Kidney tubule cell (primary cell): ENCODE measurements around the gene PDCD10.
A peak's percentile ranks its signal among the peaks of the same experiment; 100 is the strongest.

ENCODE experiments used
- DNase-seq: peaks from one replicate; pipeline ENCODE4 v3.0.0-alpha.2; 2018; ENCODE audit warnings: low spot score

PDCD10 gene

DNA sequence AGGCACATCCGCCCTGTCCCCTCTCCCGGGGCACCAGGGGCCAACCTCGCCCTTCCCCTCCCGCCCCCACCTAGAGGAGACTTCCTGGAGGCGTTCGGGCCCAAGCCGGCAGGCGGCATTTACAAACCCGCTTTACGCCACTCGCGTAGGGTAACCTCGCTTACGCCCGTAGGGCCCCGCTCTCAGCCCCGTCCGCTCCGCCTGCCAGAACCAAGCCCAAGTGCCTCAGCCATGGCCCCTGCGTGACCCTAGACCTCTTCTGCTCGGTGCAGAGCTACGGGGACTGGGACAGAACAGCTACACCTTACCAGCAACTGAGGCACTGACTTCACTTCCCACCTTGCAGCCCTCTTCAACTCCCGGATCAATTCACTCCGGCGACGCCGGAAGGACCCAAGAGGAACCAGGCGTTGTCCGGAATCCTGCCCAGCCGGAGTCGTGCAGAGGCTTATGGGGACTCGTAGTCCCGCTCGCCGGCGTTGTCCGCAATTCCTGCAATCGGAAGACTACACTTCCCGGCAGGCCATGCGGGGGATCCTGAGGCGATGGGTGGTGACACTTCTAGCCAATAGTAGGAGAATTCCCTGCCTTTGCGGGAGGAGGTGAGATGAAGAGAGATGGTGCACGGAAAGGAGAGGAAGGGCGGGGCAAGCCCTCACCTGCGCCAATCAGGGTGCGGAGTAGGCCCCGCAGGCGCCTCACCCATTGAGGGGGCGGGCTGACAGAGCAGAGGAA is at the start of gene PDCD10:
Gene PDCD10, minus strand, starts transcription at position 395 of the 735 bp plus-strand sequence. CDS start 14,735 bp downstream, outside the sequence.
- peak; percentile 100 for DNase-seq

DNA sequence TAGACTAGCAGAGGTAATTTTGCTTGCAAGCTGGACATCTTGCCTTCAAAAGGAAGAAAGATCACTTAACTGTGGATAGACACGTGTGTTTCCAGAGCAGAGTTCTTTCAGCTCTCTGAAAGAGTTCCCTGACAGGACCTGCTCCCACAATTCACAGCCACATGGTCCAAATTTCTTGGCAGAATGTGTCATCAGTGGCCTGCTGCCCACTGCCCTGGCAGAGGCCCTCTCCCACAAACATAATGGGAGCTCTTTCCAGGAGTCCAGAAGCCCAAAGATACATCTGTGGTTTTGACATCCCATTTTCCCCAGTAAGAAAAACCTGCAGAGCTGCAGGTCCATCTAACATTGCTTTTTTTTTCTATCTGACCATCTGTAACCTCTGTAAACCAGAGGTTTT is 49.1 kb upstream of the PDCD10 start:
- no peak for DNase-seq

DNA sequence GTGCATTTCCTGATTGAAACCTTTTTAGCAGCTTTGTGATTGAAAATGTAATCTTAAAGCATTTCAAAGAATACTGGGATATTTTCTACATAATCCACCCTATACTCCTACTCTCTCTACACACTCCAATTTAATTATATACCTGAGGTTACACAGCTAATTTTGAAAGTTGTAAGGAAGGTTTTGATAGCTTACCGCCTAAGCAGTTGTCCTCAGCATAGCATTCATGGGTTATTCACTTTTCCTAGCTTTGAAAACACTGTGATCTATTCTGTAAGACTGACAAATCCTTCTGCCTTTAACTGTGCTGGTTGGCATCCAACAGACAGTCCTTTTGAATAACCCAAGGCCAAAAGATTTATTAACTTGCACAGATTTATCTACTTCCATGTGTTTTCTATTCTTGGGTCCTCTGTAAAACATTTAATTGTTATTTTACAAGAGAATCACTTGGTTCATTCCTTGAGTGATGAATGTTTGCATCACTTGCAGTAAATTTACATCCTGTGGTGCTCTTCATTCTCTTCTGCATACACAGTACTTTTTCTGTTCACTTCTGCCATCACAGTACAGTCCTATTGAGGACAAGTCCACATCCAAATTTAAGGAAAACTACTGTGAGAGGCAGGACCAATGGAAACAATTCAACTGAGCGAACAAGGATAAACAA is 45.7 kb upstream of the PDCD10 start:
- DNase-seq: no peak

DNA sequence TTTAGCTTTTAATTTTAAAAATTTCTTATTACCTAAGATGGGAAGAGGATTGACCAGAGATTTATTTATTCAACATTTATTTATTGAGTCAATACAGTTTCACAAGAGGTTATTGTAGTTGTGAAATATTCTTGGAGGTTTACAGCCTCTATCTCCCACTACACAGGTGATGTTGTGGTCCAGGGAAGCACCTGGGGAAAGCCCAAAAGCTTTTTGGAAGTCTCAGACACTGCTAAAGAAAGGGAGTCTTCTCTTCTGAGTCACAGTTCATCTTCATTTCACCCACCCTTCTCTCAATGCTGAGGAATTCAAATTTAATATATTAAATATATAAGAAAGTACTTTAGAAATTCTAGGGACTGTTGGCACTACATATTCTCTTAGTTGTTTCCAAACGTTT is 42.7 kb upstream of the PDCD10 start:
- DNase-seq: no peak

DNA sequence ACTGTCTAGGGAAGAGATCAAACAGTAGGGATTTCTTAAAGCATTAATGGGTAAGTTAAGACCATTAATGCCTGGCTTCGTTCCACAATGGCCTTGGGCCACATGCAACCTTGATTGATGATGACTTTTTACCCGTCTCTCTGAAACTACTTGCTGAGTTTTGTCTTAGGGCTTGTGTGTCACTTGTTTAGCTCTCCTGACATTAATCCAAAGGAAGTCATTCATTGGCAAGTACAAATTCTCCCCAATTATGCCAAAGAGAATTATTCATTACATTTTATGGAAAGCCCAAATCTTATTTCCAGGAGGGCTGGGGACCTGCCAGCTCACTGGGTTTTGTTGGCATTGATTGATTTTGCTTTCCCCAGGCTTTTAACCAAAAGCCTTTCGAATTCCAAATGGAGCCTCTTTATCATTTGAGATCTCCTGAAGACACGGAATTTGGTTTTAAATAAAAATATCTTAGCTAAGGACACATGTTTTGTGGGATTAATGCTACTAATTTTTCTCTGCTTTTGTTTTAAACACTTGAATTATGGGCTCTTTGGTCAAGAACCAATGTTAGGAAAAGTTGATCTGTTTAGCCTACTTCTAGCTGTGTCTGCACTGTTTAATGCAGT is 41.5 kb upstream of the PDCD10 start:
- DNase-seq: no peak

DNA sequence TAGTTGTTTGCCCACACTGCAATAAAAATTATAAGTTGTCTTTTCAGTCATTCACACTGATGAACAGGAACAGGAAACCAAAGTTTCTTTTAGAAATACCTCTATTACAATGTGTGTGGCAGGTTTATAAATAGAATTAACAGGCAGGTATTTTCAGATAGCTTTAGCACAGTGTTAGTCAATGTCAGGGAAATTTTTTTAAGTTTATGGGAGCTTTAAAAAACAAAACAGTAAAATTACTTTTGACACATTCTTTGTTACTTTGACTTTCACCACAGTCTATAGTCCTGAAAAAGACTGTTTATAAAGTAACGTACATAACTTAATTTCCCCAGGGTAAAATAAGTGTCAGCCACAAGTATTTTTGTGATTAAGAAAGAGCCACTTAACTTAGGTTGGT is 38.9 kb upstream of the PDCD10 start:
- DNase-seq: no peak

DNA sequence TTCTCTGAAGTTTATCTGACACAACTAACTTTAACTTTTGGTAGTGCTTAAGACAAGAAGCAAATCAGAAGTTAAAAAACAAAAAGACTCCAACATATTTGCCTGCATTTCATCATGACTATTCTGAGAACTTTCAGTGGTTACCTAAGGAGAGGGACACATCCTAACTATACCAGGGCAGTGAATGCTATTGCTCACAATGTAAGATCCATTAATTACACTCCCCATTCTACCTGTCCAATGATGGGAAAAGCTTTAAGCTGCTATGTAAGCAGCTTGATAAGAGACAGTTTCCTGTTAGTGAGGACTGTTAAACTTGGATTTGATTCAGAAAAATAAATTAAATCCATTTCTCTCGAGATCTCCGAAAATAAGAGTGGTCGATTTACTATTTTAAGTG is 38.3 kb upstream of the PDCD10 start:
- no peak for DNase-seq

DNA sequence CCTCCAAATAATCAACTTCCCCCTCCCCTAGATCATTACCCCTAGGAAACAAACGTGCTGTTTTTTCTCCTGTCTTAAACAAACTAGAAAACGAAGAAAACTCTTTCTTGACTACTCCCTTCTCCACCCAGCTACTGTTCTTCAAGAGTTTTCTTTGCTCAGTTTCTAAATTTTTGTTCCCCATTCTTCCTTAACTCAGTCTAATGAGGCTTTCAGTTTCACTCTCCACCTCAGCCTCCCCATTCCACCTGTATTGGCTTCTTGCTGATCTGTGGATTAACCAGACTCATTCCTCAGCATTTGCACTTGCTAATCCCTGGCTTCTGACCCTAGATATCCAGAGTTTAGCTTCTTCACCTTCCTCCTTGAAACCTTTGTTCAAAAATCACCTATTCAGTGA is 27.6 kb upstream of the PDCD10 start:
- no peak for DNase-seq

DNA sequence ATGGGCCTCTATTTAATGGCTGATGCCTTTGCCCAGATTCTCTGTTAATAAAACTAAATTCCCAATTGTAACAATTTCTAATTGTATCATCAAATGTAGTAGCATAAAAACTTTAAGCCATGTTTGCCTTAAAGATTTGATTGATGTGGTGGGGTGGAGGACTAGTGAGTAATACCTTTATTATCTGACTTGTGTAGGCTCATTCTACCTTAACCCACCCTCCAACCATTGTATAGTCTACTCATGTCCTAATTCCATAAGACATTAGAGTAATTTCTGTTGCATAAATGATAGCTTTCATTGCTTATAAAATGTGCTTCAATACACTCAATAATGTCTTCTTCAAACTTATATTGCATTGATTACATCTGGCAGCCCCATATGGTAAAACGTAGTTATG is 26.6 kb upstream of the PDCD10 start:
- DNase-seq: no peak

DNA sequence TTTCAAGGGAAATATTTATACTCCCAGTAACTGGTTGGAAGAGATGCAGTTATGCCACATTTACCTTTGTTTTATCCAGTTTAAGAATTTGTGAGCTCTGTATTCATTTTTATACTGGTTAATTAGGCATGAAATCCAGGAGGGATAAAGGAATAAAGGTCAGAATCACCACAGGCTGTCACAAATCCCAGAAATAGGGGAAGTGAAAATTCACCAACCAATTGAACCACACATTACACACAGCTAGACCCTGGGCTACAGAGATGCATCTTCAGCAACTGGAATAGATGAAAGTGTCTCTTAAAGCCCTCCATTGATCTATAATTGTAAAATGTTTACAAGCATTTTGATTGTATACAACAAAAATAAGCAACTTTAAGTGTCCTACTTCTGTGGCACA is 19.4 kb upstream of the PDCD10 start:
- no peak for DNase-seq

DNA sequence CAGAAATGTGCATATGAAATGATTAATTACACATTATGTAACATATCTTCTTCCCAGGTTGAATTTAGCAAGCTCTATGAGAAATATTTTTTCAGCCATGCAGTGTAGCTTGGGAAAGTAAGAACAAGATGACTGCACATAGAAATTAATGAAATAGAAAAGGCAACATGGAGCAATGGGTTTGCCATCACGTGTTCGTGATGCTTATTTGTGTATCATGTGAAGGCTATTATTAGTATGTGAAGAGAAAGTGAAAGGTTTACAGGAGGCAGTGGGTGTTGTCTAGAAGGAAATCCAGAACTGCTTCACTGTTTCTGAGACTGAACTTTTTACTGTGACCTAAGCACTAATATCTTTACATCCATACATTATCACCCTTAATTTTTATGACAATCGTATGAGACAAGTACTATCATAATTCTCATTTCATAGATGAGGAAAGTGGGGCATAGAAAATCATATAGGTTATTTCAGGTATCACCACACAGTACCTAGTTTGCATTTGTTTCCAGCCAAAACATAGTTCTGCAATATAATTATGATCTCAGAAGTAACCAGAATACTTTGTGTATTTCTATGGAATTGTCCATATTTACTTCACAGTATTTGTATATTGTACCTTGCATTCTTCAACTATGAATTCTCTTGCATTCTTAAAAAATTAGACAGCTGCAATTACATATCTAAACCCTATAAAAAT is 15.7 kb upstream of the PDCD10 start:
- DNase-seq: no peak

DNA sequence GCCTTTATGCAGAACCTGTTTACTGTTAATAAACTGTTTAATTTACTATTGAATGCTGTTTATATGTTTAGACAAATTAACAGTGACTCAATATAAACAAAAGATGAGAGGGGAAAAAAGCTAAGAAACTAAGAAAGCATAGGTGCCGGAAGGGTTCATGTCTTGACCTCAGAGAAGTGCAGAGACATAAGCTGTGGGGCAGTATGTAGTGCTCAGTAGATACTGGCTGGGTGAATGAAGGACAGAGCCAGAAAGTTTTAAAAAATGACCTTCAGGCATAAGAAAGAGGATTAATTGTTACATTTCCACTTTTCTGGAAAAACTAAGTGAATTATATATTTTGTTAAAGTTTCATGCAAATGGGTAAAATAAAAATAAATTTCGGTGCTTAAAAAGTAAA is 15.0 kb upstream of the PDCD10 start:
- DNase-seq: no peak

DNA sequence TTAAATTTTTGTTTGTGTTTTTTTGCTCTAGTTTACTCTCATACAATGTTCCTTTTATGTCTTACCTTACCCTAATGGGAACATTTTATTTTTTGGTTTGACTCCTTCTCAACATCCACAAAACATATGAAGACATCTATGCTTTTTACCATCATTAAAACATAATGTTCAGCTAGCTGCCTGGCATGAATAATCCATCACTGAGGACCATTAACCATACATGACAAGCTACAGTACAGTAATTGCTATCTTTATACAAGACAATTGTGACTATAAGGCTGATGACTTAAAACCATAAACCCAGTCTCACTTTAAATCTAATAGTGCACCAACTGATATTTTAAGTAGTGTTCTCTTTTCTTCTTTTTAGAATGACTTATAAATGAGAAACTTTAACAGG is 14.5 kb upstream of the PDCD10 start:
- DNase-seq: no peak

DNA sequence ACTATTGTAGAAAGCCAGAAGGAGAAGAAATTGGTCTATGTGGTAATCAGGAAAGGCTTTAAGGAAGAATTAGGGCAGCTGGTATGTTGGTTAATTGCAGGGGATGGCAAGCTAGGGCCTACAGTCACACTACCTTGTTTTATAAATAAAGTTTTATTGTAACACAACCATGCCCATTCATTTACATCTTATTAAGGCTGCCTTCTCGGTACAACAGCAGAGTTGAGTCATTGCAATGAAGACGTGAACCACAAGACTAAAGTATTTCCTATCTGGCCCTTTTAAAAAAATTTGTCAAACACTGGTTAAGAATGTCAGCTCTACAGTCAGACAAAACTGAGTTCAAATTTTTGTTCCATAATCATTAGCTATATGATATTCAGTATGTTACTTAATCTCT is 9.1 kb upstream of the PDCD10 start:
- DNase-seq: no peak

DNA sequence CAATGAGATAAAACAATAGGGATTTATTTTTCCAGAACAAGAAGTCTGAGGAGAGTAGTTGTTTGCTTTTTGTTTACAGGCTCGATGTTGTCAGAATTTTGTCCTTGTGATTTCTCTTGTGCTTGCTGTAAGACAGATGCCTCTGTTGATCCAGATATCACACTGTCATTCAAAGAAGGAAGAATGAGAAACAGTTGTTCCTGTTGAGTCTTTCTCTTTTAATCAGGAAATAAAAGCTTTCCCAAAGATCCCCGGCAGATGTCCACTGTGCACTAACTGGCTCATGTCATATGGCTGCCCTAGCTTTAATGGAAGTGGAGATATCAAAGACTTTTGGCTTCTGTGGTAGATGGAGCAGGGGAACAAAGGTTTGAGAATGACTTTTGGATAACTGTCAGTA is 7.6 kb upstream of the PDCD10 start:
- no peak for DNase-seq

DNA sequence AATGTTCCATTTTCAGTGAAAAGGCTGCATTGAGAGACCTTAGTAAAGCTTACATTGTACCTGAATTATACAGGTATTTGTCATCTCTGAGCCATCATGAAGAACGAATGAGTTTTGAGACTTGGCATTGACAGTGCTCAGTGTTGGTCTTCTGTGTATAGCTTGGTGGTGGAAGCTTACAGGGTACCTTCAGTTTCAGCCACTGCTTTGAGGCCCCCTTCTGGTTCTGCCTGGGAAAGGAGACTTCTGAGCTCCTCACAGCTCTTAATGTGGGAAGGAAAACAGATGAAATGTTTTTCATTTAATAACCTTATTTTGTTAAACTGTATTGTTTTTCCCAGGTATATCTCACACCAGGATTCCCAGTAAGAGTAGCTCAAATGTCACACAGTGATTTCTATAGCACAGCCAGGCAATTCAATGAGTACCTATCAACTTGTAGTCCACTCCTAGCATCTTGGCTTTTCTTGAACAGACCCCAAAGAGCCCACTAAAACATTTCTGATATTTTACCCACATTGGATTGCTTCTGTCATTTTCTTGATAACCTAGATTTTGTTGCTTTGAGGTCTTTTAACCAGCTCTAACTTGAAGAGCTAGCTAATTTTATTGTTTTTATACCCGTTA is 6.4 kb upstream of the PDCD10 start:
- DNase-seq: peak; percentile 32

DNA sequence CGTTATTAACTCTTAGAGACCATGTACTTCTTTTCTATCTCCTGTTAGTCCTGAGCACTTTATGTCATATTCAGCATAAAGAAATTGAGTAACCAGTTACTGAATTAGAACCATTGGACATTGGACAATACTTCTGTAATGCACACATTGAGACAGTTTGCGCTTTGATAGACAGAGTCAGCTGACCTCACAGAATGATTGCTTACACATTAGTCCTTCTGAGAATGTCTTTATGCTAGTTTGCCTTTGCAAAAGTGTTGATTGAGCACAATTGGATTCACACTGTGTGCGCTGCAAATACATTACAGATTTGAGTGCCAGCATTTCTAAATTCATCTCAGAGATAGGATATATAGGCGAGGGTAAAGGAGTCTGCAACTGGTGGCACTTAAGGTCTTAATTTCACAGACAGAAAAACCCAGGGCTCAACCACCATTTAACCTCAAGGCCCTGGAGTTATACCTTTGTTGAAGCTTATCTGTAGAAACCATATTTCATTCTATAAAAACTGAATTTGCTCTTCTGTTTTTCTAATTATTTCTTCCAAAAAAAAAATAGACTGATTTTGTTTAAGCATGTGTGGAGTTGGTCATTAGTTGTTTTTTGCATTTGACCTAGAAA is 4.6 kb upstream of the PDCD10 start:
- no peak for DNase-seq

DNA sequence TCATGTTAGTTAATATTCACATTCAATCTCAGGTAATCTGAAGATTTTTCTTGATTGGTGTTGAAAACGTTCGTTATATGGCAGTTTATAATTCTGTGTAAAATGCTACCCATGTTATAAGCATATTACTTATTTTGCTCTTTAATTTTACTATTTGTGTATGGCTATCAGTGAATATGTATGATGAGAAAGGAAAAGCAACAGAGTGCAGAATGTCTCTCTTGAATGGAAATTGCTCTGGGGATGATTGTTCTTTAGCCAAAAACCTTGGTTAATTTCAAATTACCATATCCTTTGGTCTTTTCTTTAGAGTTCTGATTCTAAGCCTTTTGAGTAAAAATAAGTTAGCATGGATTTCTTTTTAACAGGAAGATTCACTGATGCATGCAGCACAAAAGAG is 3.3 kb upstream of the PDCD10 start:
- DNase-seq: no peak

DNA sequence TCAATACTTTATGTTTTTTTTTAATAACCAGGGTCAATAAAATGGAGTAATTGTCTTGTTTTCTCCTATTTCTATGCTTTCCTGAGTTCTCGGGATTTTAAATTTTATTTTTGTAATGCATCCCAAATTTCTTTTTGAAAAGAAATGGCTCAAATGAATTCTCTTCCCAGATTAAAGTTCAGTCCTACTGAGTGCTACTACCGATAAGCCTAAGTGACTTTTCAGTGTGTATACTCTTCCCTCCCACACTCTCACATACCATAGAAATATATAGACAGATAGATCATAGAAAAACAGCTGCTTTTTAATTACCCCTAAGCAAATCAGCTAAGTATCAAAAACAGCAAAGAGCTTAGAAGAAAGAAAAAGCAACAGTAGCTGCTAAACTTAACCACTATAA is 2.3 kb upstream of the PDCD10 start:
- no peak for DNase-seq

DNA sequence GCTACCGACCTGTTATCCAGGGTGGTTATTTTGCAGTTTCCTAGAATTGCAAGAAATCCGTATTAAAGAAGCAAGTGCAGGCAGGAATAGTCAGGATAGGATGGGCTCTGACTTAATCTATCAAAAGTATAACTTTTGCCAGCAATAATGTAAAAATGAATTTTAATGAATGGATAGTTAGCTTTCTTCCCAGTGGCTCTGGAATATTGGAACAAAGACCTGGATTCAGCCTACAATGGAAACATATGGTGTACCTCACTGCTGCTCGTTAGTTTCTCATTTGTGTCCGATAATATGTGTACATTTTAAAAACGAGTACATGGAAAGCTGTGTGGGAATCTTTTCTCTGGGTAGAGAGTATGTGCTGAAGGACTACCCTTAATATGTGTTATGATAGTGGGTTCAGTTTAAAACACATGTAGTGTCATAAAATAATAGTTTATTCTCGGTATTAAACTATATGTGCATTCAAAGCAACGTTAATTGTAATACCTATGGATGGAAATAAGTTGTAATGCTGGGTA is 1.6 kb upstream of the PDCD10 start:
- no peak for DNase-seq

DNA sequence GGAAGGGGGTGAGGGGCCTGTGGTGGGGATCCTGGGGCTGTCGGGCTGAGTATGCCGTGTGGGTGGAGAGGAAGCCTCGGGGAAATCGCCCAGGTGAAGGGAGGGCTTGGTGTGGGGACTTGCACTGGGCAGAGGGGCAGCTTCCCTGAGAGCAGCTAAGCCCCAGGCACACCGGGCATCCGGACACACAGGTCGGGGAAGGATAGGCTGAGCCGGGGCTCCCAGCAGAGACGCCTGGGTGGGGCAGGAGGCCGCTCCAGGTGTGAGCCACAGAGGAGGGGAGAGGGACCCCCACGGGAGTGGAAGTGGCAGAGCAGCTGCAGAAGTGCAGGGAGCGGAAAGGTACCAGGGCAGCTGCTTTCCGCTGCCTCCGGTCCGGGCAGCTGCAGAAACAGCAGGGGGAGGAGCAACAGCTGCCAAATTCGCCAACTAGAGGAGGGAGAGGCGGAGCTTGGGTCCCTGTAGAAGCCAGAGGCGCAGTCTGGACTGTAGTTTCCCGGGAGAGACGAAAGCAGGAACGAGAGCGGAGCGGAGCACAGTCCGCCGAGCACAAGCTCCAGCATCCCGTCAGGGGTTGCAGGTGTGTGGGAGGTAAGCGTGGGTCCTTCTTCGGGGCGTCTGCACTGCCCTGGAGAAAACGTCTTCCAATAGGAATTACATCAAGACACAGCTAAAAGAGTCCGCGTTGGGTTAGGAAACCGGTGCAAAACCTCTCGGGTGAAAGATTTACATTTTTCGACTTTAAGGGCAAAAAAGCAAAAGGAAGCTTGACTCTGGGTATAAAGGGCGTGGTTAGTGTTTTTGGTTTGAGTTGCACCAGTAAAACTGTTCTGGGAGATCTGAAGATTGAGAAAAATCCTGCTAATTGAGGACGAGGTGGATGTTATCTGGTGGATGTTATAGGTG is 794 bp upstream of the PDCD10 start, which contains the start of gene SERPINI1:
Gene SERPINI1, plus strand, starts transcription at position 489 of the 906 bp plus-strand sequence. CDS start 53,408 bp downstream, outside the sequence.
- DNase-seq: peak; percentile 95
